DND-41 (cell line): ENCODE results near the gene JAZF1.

ENCODE experiments used
- CTCF ChIP-seq: IDR thresholded peaks from 2 replicates; pipeline ENCODE4 v1.5.1; 2012; ENCODE audit warnings: borderline replicate concordance, low read length, moderate library complexity, mild to moderate bottlenecking; ENCODE audit not compliant: poor library complexity, severe bottlenecking; ENCODE audit errors: extremely low read depth
- EZH2 ChIP-seq: IDR thresholded peaks from 3 replicates; pipeline ENCODE4 v1.6.1; 2012; ENCODE audit warnings: borderline replicate concordance, low read depth, mild to moderate bottlenecking, moderate library complexity, low read length, inconsistent platforms; ENCODE audit not compliant: severe bottlenecking

- no peak for TF ChIP-seq CTCF
- TF ChIP-seq EZH2, result no peak
Observed at GRCh38 chr7:27923642-27923980, 257.0 kb downstream of the JAZF1 start.
